ENCODE measurements around the gene RBBP6. TPM values are rescaled to one million over a fixed set of nuclear protein-coding genes. Genes with fewer than 3 reads are reported as not detected.
"Not testable (repeated sequence)": the region's sequence is repeated elsewhere in the genome, so short reads cannot be mapped to it uniquely, and the experiment has no call there.

RBBP6 gene
- total and polyA plus RNA-seq, 2 experiments from 2014 or later: 40.2 to 88.9 TPM

DNA sequence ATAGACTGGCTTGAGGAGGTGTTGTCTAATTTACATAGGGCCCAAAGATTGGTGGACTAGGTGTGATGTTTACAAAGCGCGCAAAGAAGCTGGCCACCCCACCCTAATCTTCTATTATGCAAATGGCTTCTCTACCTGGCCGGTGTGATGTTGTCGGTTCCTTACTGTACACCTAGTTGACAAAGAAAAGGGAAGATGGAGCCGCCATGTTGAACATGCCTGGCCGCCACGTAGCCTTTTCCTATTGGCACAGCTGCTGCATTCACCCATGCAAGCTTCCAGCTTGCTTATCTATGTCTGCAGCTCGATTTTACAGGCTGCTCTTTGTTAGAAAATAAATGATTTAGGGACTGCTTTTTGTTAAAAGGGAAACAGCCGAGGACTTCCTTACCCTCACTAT lies 44.2 kb upstream of the RBBP6 start:
- H3K27ac ChIP-seq (ENCODE audit: low read depth); DNase-seq (ENCODE audit: low spot score); H3K27ac Mint-ChIP-seq: not testable (repeated sequence)

GRCh38 chr16:24497440-24497839 lies 41.9 kb upstream of the RBBP6 start:
- Histone ChIP-seq H3K79me2 (replicated peaks; ENCODE audit: insufficient read depth) (no peaks in the 10 kb centered on the region), H3F3A (replicated peaks; ENCODE audit: low read depth) (no peaks in the 10 kb centered on the region), H3K9me2 (ENCODE audit: insufficient read depth) (no peaks in the 10 kb centered on the region), H3K4me1 (ENCODE audit: insufficient read depth) (no peaks in the 10 kb centered on the region), H4K20me1 (replicated peaks; ENCODE audit: insufficient read depth) (no peaks in the 10 kb centered on the region), H3K4me2 (no peak overlapping the region), H2AFZ (no peak overlapping the region), H3K4me3 (no peak overlapping the region), H3K27ac (ENCODE audit: low read depth) (no peak overlapping the region), H3K27me3 (ENCODE audit: insufficient read depth) (no peaks in the 10 kb centered on the region), H3K36me3 (ENCODE audit: insufficient read depth) (no peaks in the 10 kb centered on the region)
- H3K4me3 Mint-ChIP-seq: no peak overlapping the region; the same call in 2 of the 3 replicates
- peak; percentile 39 for ATAC-seq
- no peaks in the 10 kb centered on the region; the same call in 2 of the 3 replicates for H3K9me3 Mint-ChIP-seq
- H3K36me3 Mint-ChIP-seq (ENCODE audit: low read depth): no peaks in the 10 kb centered on the region
- peaks cover 7% of the 10 kb centered on the region for H3K4me1 Mint-ChIP-seq
- peak; percentile 37 for DNase-seq (ENCODE audit: low spot score)
- no peak for TF ChIP-seq ZNF114 (CRISPR knock-in tag; IDR thresholded peaks at IDR 0.05)
- TF ChIP-seq NANOG (IDR thresholded peaks at IDR 0.05; ENCODE audit: borderline replicate concordance): no peak
- no peak for TF ChIP-seq JUNB (IDR thresholded peaks at IDR 0.05; ENCODE audit: unreplicated experiment)
- H3K27ac Mint-ChIP-seq: peak overlapping the region; percentile 26; the same call in 1 of the 2 replicates
- peaks cover 13% of the 10 kb centered on the region for H3K27me3 Mint-ChIP-seq (ENCODE audit: insufficient read depth, low read depth, poor library complexity)

More for the DNA sequence above, 44.2 kb upstream of the RBBP6 start:
- H3K9me3 Mint-ChIP-seq; H3K4me1 Mint-ChIP-seq; H3K4me2 ChIP-seq; H3K4me3 Mint-ChIP-seq; H3F3A ChIP-seq (replicated peaks; ENCODE audit: low read depth); H4K20me1 ChIP-seq (replicated peaks; ENCODE audit: insufficient read depth); H3K4me1 ChIP-seq (ENCODE audit: insufficient read depth); ATAC-seq; H3K4me3 ChIP-seq; H3K36me3 Mint-ChIP-seq (ENCODE audit: low read depth); H3K9me2 ChIP-seq (ENCODE audit: insufficient read depth); H3K79me2 ChIP-seq (replicated peaks; ENCODE audit: insufficient read depth); H3K36me3 ChIP-seq (ENCODE audit: insufficient read depth); H3K27me3 Mint-ChIP-seq (ENCODE audit: insufficient read depth, low read depth, poor library complexity); H3K27me3 ChIP-seq (ENCODE audit: insufficient read depth): not testable (repeated sequence)
- H2AFZ ChIP-seq: peak overlapping the region; percentile 17

GRCh38 chr16:24499193-24499814 lies 40.1 kb upstream of the RBBP6 start:
- no peaks in the 10 kb centered on the region for H3K36me3 ChIP-seq (ENCODE audit: insufficient read depth)
- Mint-ChIP-seq H3K4me1 (peaks cover 7% of the 10 kb centered on the region), H3K27ac (no peak overlapping the region), H3K27me3 (ENCODE audit: insufficient read depth, low read depth, poor library complexity) (peaks cover 13% of the 10 kb centered on the region), H3K36me3 (ENCODE audit: low read depth) (no peaks in the 10 kb centered on the region), H3K4me3 (no peak overlapping the region), H3K9me3 (no peaks in the 10 kb centered on the region; the same call in 2 of the 3 replicates)
- no peak overlapping the region for H3K4me3 ChIP-seq
- peak; percentile 91 for DNase-seq (ENCODE audit: low spot score)
- no peaks in the 10 kb centered on the region for H3K4me1 ChIP-seq (ENCODE audit: insufficient read depth)
- ATAC-seq: peak; percentile 95
- H3K9me2 ChIP-seq (ENCODE audit: insufficient read depth): no peaks in the 10 kb centered on the region
- no peak overlapping the region for H3K4me2 ChIP-seq
- no peaks in the 10 kb centered on the region for H3F3A ChIP-seq (replicated peaks; ENCODE audit: low read depth)
- H2AFZ ChIP-seq: peak overlapping the region; percentile 44; the same call in 1 of the 2 replicates
- H3K79me2 ChIP-seq (replicated peaks; ENCODE audit: insufficient read depth): no peaks in the 10 kb centered on the region
- H4K20me1 ChIP-seq (replicated peaks; ENCODE audit: insufficient read depth): no peaks in the 10 kb centered on the region
- TF ChIP-seq JUNB (IDR thresholded peaks at IDR 0.05; ENCODE audit: unreplicated experiment) (no peak), ZNF114 (CRISPR knock-in tag; IDR thresholded peaks at IDR 0.05) (no peak), EZH2 (IDR thresholded peaks at IDR 0.05; ENCODE audit: low read depth, unreplicated experiment) (no peak), NANOG (IDR thresholded peaks at IDR 0.05; ENCODE audit: borderline replicate concordance) (no peak)
- TF ChIP-seq, protein P1, sequence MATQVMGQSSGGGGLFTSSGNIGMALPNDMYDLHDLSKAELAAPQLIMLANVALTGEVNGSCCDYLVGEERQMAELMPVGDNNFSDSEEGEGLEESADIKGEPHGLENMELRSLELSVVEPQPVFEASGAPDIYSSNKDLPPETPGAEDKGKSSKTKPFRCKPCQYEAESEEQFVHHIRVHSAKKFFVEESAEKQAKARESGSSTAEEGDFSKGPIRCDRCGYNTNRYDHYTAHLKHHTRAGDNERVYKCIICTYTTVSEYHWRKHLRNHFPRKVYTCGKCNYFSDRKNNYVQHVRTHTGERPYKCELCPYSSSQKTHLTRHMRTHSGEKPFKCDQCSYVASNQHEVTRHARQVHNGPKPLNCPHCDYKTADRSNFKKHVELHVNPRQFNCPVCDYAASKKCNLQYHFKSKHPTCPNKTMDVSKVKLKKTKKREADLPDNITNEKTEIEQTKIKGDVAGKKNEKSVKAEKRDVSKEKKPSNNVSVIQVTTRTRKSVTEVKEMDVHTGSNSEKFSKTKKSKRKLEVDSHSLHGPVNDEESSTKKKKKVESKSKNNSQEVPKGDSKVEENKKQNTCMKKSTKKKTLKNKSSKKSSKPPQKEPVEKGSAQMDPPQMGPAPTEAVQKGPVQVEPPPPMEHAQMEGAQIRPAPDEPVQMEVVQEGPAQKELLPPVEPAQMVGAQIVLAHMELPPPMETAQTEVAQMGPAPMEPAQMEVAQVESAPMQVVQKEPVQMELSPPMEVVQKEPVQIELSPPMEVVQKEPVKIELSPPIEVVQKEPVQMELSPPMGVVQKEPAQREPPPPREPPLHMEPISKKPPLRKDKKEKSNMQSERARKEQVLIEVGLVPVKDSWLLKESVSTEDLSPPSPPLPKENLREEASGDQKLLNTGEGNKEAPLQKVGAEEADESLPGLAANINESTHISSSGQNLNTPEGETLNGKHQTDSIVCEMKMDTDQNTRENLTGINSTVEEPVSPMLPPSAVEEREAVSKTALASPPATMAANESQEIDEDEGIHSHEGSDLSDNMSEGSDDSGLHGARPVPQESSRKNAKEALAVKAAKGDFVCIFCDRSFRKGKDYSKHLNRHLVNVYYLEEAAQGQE (IDR thresholded peaks at IDR 0.05; ENCODE audit: unreplicated experiment): no peak
- TF ChIP-seq, protein P2, sequence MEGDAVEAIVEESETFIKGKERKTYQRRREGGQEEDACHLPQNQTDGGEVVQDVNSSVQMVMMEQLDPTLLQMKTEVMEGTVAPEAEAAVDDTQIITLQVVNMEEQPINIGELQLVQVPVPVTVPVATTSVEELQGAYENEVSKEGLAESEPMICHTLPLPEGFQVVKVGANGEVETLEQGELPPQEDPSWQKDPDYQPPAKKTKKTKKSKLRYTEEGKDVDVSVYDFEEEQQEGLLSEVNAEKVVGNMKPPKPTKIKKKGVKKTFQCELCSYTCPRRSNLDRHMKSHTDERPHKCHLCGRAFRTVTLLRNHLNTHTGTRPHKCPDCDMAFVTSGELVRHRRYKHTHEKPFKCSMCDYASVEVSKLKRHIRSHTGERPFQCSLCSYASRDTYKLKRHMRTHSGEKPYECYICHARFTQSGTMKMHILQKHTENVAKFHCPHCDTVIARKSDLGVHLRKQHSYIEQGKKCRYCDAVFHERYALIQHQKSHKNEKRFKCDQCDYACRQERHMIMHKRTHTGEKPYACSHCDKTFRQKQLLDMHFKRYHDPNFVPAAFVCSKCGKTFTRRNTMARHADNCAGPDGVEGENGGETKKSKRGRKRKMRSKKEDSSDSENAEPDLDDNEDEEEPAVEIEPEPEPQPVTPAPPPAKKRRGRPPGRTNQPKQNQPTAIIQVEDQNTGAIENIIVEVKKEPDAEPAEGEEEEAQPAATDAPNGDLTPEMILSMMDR (conservative IDR thresholded peaks at IDR 0.05; ENCODE audit: low read depth in 2 of 2): peak; percentile 79 to 92
- no peak overlapping the region for H3K27ac ChIP-seq (ENCODE audit: low read depth)
- no peaks in the 10 kb centered on the region for H3K27me3 ChIP-seq (ENCODE audit: insufficient read depth)

All from GM23338 (cell line).